ENCODE measurements around the gene LIFR.
"Not testable (repeated sequence)": the region's sequence is repeated elsewhere in the genome, so short reads cannot be mapped to it uniquely, and the experiment has no call there.

LIFR gene, protein sequence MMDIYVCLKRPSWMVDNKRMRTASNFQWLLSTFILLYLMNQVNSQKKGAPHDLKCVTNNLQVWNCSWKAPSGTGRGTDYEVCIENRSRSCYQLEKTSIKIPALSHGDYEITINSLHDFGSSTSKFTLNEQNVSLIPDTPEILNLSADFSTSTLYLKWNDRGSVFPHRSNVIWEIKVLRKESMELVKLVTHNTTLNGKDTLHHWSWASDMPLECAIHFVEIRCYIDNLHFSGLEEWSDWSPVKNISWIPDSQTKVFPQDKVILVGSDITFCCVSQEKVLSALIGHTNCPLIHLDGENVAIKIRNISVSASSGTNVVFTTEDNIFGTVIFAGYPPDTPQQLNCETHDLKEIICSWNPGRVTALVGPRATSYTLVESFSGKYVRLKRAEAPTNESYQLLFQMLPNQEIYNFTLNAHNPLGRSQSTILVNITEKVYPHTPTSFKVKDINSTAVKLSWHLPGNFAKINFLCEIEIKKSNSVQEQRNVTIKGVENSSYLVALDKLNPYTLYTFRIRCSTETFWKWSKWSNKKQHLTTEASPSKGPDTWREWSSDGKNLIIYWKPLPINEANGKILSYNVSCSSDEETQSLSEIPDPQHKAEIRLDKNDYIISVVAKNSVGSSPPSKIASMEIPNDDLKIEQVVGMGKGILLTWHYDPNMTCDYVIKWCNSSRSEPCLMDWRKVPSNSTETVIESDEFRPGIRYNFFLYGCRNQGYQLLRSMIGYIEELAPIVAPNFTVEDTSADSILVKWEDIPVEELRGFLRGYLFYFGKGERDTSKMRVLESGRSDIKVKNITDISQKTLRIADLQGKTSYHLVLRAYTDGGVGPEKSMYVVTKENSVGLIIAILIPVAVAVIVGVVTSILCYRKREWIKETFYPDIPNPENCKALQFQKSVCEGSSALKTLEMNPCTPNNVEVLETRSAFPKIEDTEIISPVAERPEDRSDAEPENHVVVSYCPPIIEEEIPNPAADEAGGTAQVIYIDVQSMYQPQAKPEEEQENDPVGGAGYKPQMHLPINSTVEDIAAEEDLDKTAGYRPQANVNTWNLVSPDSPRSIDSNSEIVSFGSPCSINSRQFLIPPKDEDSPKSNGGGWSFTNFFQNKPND

DNA sequence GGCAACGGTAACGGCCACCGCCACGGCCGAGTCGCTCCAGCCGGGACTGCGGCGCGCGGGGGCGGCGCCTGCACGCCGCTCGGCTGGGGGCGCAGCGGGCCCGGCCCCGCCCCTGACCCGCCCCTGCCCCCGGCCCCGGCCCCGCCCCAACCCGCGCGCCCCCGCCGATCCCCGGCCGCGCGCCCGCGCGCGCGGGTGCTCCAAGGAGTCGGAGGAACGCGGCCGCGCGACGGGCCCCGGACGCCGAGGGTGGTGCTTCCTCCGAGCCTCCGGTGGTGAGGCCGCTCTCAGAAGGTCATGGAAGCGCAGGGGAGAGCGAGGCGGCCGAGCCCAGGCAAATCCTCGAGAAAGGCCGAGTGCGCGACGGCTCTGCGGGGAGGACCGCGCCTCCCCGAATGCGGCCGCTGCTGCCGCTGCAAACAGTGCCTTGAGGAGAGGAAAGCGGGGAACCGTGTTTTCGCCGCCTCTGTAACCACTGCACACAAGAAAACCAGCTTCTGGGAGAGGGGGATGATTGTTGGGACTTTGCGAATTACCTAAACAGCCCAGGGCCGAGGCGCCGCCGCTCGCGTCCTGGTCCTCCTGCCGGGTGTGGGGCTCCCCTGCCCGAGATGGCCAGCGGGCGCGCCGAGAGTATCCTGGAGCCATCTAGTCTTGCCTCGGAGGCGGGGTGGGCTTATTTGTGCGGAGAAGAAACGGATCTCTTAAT lies at the start of gene LIFR:
Gene LIFR (minus strand): TSS at position 48 of the 709 bp plus-strand sequence. CDS start 25,999 bp downstream, outside the sequence.
- DNase-seq, result peak; percentile 71

DNA sequence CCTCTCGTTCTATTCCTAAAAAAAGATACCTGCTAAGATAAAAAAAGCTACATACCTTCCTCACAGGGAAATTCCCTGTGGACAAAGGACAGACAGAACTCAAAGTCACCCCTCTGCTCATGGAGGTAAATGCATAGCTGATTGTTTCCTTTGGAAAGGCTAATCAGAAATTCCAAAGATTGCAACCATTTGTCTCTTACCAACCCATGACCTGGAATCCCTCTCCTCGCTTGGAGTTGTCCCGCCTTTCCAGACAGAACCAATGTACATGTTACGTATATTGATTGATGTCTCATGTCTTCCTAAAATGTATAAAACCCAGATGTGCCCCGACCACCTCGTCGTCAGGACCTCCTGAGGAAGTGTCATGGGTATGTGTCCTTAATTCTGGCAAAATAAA lies 49.2 kb upstream of the LIFR start:
- no peak for DNase-seq

DNA sequence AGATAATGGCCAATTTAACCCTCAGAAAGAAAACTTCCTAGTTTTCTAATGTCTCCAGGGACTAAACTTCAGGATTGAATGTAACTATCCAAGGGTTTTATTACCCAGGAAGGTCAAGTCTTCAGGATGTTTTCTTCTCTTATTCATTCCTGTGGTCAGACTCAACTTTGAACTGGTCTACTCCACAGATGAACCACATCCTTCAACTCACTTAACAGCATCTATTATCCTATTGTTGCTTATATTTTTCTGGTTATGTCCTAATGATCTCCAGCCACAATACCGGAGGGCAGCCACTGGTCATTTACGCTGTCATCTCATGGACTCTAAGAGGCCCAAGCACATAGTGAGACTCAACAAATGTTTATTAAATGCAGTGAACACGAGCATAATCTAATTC lies 47.2 kb upstream of the LIFR start:
- no peak for DNase-seq

DNA sequence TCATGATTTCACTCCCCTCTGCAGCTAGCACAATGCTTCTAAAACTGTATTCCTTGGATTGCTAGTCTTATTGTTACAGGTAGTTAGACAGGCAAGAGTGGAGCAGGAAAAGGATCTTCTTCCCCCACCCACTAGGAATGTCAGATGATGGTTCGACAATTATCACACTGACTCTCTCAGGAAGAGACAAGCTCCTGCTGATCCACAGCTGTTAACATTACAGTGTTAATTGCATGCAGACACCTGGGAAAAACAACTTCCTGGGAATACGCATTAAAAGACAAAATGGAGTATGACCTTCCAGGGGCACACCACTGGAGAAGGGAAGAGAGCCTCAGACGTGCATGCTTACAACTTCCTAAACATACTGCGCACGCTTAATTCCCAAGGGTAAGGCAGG lies 46.2 kb upstream of the LIFR start:
- no peak for DNase-seq

DNA sequence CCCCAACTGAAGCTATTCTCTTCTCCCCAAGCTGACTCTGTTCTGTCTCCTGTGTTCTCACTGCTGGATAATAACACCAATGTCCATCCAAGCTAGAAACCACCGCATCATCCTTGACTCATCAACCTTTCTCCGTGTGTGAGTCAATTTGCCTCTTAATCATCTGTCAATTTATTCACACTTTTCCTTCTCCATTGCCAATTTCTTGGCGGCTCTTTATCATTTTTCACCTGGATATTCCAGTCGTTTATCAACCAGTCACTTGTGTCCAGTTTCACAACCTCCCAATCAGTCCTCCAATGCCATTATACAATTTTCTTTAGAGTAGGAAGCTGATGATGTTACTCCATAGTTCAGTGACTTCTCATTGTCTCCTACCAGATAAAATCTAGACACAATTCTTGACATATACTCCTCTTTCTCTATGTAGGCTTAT lies 45.4 kb upstream of the LIFR start:
- DNase-seq, result no peak

DNA sequence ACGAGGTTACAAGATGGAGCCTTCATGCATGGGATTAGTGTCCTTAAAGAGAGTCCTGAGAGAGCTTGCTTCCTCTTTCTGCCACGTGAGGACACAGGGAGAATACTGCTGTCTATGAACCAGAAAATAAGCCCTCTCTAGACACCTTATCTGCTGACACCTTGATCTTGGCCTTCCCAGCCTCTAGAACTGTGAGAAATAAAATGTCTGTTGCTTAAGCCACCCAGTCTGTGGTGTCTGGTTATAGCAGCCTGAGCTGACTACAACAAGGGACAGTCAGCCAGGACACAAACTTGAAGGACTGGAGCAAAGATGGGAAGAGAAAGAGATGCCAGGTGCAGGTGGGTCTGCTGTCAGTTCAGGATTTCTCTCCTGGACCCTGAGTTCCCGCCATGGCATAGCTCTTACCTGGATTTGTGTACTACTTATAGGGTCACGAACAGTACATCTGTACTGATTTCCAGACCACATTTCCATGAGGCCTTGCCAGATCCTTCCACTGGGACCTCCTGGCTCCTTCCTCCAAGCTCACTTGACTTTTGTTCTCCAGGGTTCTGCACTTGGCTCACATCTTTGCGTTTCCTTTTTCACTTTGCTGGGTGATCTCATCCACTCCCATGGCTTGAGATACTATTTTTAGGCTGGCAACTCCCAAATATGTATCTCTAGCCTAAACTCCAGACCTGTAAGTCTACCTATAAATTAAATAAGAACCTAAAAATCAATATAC lies 44.9 kb upstream of the LIFR start:
- no peak for DNase-seq

DNA sequence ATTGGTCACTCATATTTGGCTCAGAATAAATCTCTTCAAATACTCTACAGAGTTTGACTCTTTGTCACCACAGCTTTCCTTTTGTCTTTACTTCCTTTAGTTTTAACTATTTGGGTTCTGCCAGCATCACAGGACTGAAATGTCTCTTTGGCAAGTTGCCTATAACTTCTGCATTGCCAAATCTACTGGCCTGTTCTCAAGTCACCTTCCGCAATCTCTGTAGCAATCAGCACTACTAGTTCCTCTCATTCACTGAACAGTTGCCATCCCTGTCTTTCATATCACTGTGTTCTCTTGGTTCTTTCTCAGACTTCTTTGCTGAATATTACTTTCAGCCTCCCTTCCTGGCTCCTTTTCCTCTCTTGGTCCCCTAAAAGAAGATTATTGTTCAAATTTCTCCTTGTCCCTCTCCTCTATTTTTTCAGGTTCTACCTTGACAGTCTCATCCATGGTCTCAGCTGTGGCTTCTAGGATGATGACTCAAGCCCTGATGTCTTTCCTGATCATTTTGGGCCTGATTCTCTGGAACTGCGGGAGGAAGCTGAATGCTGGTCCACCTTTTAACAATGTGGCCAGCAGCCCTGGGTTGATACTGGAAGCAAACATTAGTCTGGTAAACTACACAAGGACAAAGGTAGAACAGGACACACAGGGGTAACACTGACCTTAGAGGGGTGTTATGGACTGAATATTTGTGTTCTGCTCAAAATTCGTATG lies 44.0 kb upstream of the LIFR start:
- no peak for DNase-seq

DNA sequence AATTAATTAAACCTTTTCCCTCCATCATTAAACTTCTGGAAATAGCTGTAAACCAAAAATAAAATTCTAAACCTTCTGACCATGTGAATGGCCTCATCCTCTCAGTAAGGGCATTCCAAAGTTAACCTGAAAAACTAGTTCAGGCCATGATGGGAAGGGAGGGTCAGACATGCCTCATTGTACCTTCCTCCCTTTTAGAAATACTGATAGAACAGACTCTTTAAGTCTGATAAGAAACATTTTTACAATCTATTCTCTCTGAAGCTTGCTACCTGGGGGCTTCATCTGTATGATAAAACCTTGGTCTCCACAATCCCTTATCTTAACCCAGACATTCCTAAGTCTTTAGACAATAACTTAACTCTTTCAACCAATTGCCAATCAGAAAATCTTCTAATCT lies 43.3 kb upstream of the LIFR start:
- not testable (repeated sequence) for DNase-seq

DNA sequence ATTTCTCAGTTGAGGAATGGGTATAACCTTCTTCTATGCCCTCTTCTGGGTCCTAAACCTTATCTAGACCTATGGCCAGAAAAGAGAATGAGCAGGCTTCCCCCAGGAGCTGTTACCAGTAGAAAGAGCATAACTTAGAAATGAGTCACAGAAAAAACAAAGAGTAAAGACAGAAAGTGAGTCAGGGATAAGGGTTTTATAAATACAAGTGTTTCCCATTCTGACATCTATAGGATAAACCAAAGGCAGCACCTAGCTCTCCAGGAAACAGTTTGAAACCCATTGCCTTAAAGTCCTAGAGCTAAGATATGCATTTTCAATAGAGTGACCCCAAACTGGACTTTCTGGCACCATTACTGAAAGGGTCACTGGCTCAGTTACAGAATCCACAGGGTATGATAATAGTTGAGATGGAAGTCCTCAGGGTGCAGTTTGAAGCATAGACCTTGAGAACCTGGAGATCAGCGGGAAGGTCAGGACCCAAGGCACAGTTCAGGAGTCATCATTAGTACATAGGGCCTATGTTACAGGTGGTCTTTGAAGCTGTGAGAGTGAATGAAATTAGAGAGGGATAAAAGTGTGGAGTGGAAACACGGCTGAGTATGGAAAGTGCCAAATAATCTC lies 42.7 kb upstream of the LIFR start:
- no peak for DNase-seq

DNA sequence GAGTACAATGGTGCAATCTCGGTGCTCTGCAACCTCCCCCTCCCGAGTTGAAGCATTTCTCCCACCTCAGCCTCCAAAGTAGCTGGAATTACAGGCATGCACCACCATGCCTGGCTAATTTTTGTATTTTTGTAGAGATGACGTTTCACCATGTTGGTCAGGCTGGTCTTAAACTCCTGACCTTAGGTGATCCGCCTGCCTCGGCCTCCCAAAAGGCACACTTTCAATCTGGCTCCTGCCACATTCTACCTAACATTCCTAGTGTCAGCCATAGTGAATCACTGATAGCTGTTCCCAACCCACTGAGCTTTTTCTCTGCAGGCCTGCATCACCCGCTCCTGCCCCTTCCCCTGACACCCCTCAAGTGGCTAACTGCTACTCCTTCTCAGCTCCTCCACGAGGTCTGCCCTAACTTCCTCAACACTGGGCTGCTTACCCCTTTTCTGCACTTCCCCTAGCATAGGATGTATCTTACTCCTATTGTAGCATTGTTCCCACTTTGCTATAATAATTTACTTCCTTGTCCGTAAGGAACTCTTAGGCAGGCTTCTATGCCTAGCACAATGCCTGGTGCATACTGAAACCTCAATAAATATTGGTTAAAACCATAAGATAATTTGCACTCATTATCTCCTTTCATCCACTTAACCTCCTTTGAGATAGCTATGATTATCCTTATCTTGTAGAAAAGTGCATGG lies 42.0 kb upstream of the LIFR start:
- DNase-seq, result no peak

DNA sequence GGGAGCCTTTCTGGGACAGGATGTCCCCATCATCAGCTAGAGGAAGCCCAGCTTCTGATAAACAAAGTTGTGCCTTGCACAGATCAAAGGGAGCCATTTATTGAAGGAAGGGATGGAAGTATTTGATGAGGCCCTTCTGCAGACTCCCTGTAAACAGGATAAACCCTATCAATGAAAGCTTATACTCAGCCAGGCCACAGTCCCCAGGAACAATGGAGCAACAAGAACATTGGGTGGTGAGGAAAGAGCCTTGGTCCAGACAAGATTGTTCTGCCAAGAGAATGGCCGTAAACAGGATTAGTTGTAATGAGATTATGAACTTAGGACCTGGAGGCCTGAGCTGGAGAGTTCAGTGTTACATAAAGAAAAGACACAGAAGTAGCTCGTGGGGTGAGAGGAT lies 40.5 kb upstream of the LIFR start:
- DNase-seq, result no peak

DNA sequence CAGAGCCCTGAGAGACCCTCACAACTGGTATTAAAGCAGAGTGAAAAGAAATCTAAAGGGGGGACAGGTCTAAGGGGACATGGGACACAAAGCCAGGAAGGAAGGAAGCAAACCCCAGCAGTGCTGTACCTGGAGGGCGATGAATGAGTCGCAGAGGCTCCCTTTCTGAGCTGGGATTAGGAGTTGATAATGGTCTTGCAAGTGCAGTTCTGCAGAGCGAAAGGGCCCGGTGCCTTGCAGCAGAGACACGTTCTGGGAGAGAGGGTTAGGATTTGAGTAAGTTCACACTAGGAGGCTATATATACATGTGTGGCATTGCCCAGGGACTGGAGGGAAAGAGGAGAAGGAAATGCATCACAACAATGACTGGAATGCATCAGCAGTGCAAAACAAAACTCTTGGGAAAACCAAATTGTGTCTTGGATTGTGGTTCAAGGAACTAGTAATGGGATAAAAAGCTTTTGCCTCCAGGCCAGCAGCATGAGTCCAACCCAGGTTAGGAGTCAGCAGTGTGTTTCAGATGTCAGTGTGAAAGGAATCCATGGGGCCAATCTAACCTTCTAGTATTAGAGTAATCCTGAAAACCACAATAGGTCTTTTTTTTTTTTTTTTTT lies 38.8 kb upstream of the LIFR start:
- no peak for DNase-seq

DNA sequence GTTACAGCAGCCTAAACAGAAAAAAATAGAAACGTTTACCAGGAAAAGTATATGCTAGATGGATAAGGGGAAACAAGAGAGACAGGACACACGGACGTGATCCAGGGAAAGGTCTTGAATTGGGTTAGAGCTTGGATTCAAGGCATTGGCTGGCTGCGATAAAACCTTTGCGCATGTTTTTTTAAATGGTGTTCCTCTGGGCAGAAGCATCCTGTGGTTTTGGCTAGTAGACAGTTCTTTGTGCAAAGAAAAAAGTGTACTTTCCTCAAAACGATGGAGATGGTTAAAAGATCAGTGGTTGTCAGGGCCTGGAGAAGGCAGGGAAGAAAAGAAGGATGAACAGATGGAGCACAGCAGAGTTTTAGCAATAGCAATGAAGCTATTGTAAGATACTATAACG lies 37.5 kb upstream of the LIFR start:
- DNase-seq, result no peak

DNA sequence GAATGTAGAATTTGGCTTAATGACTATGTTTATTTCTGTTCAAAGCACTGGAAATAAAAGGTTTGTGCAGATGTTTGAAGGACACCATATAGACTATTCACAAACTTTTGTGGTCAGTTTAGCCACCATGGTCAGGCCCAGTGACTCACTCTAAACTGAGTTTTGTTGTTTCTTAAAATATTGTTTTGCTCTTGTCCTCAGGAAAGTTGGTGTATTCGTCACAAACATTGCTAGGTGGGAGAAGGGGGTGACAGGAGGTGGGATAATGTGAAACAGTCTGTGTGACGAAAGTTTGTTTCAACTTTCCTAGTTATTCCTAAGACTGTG lies 35.0 kb upstream of the LIFR start:
- DNase-seq, result no peak

DNA sequence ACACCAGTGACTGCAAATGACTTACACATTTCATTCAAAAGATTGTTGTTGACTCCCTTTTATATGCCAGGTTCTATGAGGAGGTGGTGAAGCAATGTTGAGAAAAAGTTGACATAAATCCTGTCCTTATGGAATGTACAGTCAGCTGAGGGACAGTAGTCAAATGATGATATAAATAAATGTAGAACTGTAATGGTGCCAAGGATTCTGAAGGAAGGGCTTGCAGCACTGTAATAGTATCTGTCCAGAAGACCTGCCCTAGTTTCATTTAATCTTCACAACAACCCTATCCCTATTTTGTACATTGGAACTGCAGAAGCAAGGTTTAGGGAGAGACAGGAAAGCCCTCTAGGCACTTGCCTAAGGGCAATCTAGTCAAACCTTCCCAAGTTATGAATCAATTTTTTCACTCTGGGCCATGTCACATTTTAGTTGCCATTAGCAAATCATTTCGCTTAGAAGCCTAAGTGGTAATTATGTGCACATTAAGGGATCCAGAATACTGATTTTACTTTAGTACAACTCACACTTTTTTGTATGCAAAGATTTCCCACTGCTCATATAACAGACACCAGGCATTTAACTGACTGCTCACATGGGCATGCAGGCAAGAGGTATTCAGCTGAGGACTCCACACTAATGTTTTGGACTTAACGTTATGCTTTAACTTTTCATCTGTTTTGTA lies 34.5 kb upstream of the LIFR start:
- no peak for DNase-seq

DNA sequence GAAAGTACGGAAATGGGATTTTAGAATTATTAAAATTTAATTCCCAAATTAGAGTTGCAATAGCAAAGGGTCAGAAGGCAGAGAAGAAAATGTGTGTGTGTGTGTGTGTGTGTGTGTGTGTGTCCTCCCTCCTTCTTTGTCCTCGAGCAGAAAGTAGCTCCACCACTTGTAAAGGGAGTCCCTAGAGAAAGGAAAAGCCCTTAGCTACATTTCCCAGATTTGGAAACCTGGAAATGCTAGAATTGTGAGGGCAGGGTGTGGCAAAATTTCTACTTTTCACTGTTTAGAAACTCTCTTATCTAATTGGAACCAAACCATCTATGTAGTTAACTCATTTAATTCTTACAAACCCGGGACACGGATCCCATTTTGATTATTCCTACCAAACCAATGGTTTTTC lies 33.2 kb upstream of the LIFR start:
- no peak for DNase-seq

DNA sequence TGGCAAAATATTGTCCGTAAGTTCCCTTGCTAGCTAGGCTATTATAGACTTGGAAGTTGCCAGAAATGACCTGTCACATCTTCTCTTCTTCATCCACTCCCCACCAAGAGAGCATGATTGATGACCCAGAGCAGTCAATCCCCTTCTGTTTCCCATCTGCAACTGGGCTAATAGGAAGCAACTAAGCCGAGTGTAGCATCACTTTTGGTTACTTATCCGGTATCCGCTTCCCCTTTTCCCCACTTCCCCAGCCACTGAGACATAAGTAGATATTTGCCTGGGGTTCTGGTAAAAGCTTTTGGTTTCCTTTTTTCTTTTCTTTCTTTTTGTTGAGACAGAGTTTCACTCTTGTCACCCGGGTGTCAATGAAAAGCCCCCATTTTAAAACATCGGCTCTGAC lies 29.4 kb upstream of the LIFR start:
- no peak for DNase-seq

DNA sequence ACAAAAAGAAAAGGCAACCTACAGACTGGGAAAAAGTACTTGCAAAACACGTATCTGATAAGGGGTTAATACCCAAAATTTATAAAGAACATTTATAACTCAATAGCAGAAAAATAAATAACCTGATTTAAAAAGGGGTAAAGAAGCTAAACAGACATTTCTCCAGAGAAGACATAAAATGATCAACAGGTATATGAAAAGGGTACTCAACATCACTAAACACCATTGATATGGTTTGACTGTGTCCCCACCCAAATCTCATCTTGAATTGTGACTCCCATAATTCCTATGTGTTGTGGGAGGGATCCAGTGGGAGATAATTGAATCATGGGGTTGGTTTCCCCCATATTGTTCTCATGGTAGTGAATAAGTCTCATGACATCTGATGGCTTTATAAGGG lies 27.1 kb upstream of the LIFR start:
- no peak for DNase-seq

DNA sequence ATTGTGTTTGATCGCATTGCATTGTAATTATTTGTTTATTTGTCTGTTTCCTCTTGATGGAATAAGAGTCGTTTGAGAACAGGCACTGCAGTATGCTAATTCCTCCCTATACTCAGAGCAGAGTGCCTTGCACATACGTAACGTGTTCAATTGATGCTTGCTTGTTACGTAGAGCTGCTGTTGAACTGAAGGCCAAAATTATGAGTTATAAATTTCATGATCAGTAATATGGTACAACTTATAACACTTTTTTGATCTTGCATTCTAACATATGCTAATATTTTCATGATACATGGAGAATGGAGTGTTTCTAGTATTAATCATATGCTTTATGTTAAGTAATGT lies 26.5 kb upstream of the LIFR start:
- DNase-seq, result no peak
